Left colon (tissue), 2 donors: ENCODE data around the gene TIAM2. TPM values are rescaled to one million over a fixed set of nuclear protein-coding genes. Genes with fewer than 3 reads are reported as not detected.

Experiments used
- ATAC-seq: fragments of 200-7000 bp; cut with Tn5 transposase; one replicate; pipeline ENCODE4 v1.9.1; 2020; ENCODE audit warnings: mild to moderate bottlenecking, moderate library complexity
- DNase-seq, 2 donors: peaks; one replicate each; pipeline ENCODE4 v3.0.0-alpha.2; 2020
- intact Hi-C, 2 donors: fragments of 100-400 bp; cut with DNase I in 1 of 2; cut with micrococcal nuclease in 1 of 2; formaldehyde crosslinking; loops; one replicate each; pipeline versions ENCODE4 v1.11.2 to v1.14.0; 2022; cut with DNase I, micrococcal nuclease
- total RNA-seq, 2 donors: library from RNA; stranded (reverse); fragmentation: NEBNext Ultra II Directional; extraction: Animal tissue kit (Norgen Biotek cat#: 25700); gene quantifications; one replicate each; pipeline ENCODE4 v1.2.1, GENCODE V29; 2021
- donor health status: DM: no; HTN: no; CAD: no.
- donor health status: DM: yes; HTN: yes; CAD: no.

TIAM2 gene
- total RNA-seq, 2 donors from 2014 or later, result 5.9 to 6.2 TPM

- DNase-seq (no peak), ATAC-seq (no peak)
- intact Hi-C loops, result no loop called here
Observed at GRCh38 chr6:154984146-154984545, 11.0 kb upstream of the TIAM2 start.

- intact Hi-C loops, result no loop called here
- ATAC-seq (peak; percentile 88), DNase-seq (no peak)
Observed at GRCh38 chr6:154986787-154987235, 8.3 kb upstream of the TIAM2 start.

- ATAC-seq, result no peak
- intact Hi-C loops, result no loop called here
- no peak for DNase-seq
Observed at GRCh38 chr6:154989448-154989847, 5.7 kb upstream of the TIAM2 start.

- ATAC-seq, result no peak
Observed at GRCh38 chr6:154991207-154991606, 3.9 kb upstream of the TIAM2 start.

GRCh38 chr6:154993026-154993425 lies 2.1 kb upstream of the TIAM2 start:
- intact Hi-C loops, result no loop called here
- ATAC-seq (no peak), DNase-seq (no peak)

More at GRCh38 chr6:154991207-154991606, 3.9 kb upstream of the TIAM2 start:
- intact Hi-C loops, result no loop called here
- DNase-seq, result no peak

DNA sequence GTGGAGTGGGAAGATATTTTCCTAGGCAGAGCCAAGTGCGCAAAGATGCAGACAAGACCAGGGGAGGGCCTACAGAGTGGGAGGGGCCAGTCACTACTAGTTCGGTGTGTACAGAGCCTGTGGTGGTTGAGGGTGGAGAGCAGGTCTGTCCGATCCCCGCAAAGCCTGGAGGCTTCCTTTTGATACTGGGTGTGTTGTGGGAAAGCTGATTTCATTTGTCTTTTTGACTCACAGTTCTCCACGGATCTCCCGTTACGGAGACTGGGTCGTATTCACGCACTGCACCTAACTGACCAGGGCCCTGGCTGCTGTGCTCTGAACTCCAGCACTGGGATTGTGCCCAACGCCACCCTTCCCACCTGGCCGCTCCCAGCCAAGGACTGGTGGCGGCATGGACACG lies 1.4 kb upstream of the TIAM2 start:
- no peak for DNase-seq
- intact Hi-C loops, result no loop called here
- ATAC-seq, result no peak

DNA sequence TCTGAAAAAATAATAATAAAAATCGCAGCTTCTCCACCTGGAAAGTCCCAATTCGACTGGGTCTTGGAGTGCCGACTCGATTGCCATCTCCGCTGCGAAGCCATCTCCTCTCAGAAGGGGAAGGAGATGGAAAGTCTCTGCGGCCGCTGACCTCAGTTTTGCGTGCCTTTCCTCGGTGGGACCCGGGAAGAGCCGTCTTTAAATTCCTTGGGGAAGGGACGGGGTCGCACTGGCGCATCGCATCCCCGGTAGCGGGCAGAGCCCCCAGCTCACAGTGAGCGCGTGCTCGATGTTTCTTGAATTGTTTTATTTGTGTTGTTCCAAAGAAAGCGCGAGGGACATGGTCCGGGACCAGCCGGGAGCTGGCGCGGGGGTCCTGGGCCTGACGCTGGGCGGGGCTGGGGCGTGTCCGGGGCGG lies 270 bp upstream of the TIAM2 start:
- no peak for ATAC-seq
- no peak for DNase-seq
- intact Hi-C loops, result no loop called here

GRCh38 chr6:154996016-154996590 lies 988 bp downstream of the TIAM2 start:
- DNase-seq (no peak), ATAC-seq (no peak)
- intact Hi-C loops, result no loop called here

GRCh38 chr6:154996841-154997311 lies 1.8 kb downstream of the TIAM2 start:
- intact Hi-C loops, result no loop called here
- ATAC-seq (no peak), DNase-seq (no peak)

GRCh38 chr6:154998855-154999254 lies 3.7 kb downstream of the TIAM2 start:
- peak; percentile 56 for ATAC-seq
- intact Hi-C loops, result no loop called here
- no peak for DNase-seq

- no peak for ATAC-seq
Observed at GRCh38 chr6:155001482-155001881, 6.4 kb downstream of the TIAM2 start.

DNA sequence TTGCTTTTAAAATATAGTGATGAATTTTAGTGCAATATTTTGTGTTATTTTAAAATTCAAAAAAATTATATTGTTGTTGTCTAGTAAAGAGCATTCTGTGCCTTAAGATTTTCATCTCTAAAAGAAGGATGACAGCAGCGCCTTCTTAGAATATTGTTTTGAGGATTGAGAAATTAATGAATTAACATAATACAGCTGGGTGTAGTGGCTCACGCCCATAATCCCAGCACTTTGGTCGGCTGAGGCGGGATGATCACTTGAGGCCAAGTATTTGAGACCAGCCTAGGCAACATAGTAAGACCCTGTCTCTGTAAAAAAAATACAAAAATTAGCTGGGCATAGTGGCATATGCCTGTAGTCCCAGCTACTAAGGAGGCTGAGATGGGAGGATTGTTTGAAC lies 6.8 kb downstream of the TIAM2 start:
- DNase-seq (no peak), ATAC-seq (no peak)
- intact Hi-C loops, result no loop called here

More at GRCh38 chr6:155001482-155001881, 6.4 kb downstream of the TIAM2 start:
- intact Hi-C loops, result no loop called here
- DNase-seq, result no peak

GRCh38 chr6:155003476-155003875 lies 8.4 kb downstream of the TIAM2 start:
- no peak for DNase-seq
- intact Hi-C loops, result no loop called here
- no peak for ATAC-seq

DNA sequence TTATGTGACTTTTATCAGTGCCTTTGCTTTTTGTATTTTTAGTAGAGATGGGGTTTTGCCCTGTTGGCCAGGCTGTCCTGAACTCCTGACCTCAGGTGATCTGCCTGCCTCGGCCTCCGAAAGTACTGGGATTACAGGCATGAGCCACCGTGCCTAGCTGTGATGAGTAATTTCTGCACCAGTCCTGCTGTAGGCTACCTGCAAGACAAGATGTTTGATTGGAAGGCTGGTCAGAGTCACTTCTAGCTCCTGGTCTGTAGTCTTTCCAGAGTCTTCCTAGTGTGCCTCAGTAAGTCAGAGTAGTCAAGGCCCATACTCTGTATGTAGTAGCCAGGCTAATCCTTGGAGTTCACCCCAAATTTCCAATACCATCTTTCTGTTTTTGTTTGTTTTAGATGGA lies 8.9 kb downstream of the TIAM2 start:
- intact Hi-C loops, result no loop called here
- ATAC-seq, result no peak
- DNase-seq, result no peak

DNA sequence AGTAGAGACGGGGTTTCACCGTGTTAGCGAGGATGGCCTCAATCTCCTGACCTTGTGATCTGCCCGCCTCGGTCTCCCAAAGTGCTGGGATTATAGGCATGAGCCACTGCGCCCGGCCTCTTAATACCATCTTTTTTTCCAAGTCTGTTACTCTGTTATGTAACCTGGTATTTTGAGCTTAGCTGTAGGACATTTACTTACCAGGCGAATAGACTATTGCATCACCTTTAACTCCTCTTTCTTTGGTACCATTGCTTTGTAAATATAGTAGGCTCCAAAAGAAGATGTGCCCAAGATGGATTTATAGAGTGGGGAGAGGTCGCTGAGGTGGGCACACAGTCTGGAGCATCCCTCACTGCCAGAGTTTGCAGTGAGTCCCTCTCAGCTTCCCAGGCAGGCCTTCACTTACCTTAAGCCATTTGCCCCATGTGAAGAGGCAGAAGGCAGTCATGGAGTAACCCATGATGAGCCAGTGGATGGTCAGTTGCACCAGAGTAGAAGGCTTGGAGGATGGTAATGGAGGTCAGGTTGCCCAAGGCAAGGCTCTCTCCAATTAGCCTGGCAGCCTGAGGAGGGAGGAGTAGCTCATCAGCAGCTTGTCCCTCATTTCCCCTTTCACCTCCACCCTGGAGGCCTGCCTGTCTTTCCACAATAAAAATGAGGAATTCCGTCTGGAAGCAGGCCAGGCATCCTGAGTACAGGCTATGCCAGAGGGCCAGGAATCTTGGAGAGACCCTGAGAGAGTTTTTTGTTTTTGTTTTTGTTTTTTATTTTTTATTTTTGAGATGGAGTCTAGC lies 9.7 kb downstream of the TIAM2 start:
- peak; percentile 27 for ATAC-seq
- intact Hi-C loops, result no loop called here
- no peak for DNase-seq

DNA sequence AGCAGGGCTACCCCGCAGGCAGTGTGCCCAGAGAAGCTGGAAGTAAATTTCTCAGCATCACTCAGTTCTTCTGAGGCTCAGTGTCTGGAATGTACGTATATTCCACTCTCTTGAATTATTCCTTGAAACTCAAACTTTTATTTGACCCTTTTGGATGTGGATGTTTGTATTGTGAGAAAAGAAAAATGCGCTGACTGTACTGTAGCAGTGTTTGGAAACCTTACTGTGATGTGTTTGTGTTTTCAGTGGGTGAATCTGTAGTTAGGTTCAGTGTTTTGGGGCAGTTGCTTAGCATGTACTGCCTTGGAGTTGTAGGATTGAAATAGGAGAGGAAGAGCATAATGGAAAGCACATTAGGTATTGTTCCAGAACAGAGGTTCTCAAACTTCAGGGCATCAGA lies 13.5 kb downstream of the TIAM2 start:
- ATAC-seq (no peak), DNase-seq (no peak)
- intact Hi-C loops, result no loop called here

GRCh38 chr6:155010940-155011339 lies 15.8 kb downstream of the TIAM2 start:
- ATAC-seq (no peak), DNase-seq (no peak)
- intact Hi-C loops, result no loop called here

DNA sequence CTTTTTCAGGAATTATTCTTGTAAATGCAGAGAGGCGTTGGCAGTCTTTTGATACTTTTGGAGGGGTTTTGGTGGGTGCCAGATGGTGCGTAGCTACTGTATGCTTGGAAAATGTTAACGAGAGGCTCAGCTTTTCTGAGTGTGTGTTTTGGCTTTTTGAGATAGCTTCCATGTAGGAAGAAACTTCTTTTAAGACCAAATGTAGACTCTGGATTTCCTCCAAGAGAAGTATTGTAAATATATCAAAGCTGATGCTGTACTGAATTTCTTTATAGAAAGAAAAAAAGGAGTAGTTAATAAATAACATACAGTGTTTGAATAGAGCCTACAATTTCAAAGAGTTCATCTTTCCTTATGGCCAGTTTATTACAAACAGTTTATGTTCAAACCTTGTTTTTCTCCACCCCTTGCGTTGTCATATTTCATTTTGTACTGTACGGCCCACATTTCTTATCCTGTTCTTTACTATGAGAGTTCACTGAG lies 16.7 kb downstream of the TIAM2 start:
- intact Hi-C loops, result no loop called here

GRCh38 chr6:155013457-155013876 lies 18.4 kb downstream of the TIAM2 start:
- no peak for DNase-seq
- ATAC-seq, result peak; percentile 21

More for the DNA sequence above, 16.7 kb downstream of the TIAM2 start:
- no peak for DNase-seq
- peak; percentile 85 for ATAC-seq

GRCh38 chr6:155014137-155014536 lies 19.0 kb downstream of the TIAM2 start:
- intact Hi-C loops, result no loop called here
- ATAC-seq, result no peak

More at GRCh38 chr6:155013457-155013876, 18.4 kb downstream of the TIAM2 start:
- intact Hi-C loops, result no loop called here

More at GRCh38 chr6:155014137-155014536, 19.0 kb downstream of the TIAM2 start:
- no peak for DNase-seq
